SK-N-SH treated with all-trans-retinoic acid at 6 μM for 48 hours (cell line): Measurements from ENCODE around the gene SOCS1.

Experiments
- ARNTL ChIP-seq: fragments of 450-650 bp; formaldehyde crosslinking; IDR thresholded peaks from 2 replicates; pipeline ENCODE4 v1.5.0; 2020; ENCODE audit warnings: low read depth, mild to moderate bottlenecking, moderate library complexity, borderline replicate concordance
- RARB ChIP-seq: fragments of 250-450 bp; sonication (Bioruptor Pico); IDR thresholded peaks from 2 replicates; pipeline ENCODE4 v1.8.0; 2021; ENCODE audit warnings: mild to moderate bottlenecking, moderate library complexity
- TOX ChIP-seq: fragments of 250-450 bp; sonication (Bioruptor Pico); IDR thresholded peaks from 2 replicates; pipeline ENCODE4 v1.8.0; 2021; ENCODE audit warnings: mild to moderate bottlenecking, moderate library complexity, borderline replicate concordance
- ZFP3 ChIP-seq: fragments of 250-450 bp; sonication (Bioruptor Pico); IDR thresholded peaks from 2 replicates; pipeline ENCODE4 v1.5.0; 2020; ENCODE audit warnings: mild to moderate bottlenecking, moderate library complexity
- ZNF70 ChIP-seq: fragments of 450-650 bp; formaldehyde crosslinking; IDR thresholded peaks from 2 replicates; pipeline ENCODE4 v1.5.0; 2020; ENCODE audit warnings: mild to moderate bottlenecking, moderate library complexity
- TF ChIP-seq, protein P1 (sequence below): fragments of 250-450 bp; sonication (Bioruptor Pico); IDR thresholded peaks from 2 replicates; pipeline ENCODE4 v1.5.1; 2021; ENCODE audit warnings: mild to moderate bottlenecking, moderate library complexity
- TF ChIP-seq, protein P2 (sequence below): fragments of 250-450 bp; sonication (Bioruptor Pico); IDR thresholded peaks from 2 replicates; pipeline ENCODE4 v1.8.0; 2020; ENCODE audit warnings: mild to moderate bottlenecking, moderate library complexity, borderline replicate concordance
- TF ChIP-seq, protein P3 (sequence below): fragments of 250-450 bp; sonication (Bioruptor Pico); IDR thresholded peaks from 2 replicates; pipeline ENCODE4 v1.5.0; 2020; ENCODE audit warnings: mild to moderate bottlenecking, moderate library complexity

DNA sequence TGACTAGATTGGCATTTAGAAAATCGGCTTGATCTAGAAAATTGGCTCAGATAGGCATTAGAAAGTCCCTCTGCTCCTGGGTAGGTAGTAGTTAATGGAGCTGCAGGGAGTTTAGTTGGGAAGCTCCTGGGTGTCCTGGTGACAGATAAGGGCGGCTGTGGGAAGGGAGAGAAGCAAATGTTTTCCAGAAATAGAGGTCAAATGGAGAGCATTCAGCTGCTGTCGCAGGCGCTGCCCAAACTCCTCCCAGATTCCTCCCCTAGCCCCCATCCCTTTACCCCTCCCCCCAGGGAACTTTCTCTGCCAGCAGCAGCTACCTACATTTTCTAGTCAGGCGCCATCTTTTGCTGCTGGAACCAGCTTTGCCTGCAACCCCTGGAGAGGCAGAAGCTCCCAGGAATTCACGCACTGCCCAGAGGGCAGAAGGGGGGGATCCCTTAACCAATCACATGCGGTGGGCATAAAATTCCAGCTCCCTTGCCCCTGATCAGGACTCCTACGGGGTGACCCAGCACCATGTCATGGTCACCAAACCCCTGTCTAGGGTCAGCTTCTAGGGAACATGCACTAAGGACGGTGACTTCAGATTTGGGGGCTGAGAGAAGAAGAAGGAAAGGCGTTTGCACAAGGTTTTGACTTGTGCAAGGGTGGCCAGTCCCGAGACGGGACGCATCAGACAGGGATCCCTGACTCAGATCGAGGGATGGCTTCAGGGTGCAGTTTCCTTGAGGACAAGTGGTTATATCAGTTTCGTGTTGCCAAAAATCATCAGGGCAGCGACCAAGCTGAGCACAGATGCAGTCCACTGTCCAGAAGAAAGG, 43.8 kb downstream of the SOCS1 start:
- TF ChIP-seq, protein P1, sequence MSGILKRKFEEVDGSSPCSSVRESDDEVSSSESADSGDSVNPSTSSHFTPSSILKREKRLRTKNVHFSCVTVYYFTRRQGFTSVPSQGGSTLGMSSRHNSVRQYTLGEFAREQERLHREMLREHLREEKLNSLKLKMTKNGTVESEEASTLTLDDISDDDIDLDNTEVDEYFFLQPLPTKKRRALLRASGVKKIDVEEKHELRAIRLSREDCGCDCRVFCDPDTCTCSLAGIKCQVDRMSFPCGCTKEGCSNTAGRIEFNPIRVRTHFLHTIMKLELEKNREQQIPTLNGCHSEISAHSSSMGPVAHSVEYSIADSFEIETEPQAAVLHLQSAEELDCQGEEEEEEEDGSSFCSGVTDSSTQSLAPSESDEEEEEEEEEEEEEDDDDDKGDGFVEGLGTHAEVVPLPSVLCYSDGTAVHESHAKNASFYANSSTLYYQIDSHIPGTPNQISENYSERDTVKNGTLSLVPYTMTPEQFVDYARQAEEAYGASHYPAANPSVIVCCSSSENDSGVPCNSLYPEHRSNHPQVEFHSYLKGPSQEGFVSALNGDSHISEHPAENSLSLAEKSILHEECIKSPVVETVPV (CRISPR knock-in tag): no peak
- no peak for TF ChIP-seq RARB (CRISPR knock-in tag)
- no peak for TF ChIP-seq ZNF70 (CRISPR knock-in tag)
- TF ChIP-seq ZFP3: no peak
- TF ChIP-seq, protein P2, sequence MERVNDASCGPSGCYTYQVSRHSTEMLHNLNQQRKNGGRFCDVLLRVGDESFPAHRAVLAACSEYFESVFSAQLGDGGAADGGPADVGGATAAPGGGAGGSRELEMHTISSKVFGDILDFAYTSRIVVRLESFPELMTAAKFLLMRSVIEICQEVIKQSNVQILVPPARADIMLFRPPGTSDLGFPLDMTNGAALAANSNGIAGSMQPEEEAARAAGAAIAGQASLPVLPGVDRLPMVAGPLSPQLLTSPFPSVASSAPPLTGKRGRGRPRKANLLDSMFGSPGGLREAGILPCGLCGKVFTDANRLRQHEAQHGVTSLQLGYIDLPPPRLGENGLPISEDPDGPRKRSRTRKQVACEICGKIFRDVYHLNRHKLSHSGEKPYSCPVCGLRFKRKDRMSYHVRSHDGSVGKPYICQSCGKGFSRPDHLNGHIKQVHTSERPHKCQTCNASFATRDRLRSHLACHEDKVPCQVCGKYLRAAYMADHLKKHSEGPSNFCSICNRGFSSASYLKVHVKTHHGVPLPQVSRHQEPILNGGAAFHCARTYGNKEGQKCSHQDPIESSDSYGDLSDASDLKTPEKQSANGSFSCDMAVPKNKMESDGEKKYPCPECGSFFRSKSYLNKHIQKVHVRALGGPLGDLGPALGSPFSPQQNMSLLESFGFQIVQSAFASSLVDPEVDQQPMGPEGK (CRISPR knock-in tag): no peak
- no peak for TF ChIP-seq ARNTL
- TF ChIP-seq TOX (CRISPR knock-in tag): no peak
- TF ChIP-seq, protein P3, sequence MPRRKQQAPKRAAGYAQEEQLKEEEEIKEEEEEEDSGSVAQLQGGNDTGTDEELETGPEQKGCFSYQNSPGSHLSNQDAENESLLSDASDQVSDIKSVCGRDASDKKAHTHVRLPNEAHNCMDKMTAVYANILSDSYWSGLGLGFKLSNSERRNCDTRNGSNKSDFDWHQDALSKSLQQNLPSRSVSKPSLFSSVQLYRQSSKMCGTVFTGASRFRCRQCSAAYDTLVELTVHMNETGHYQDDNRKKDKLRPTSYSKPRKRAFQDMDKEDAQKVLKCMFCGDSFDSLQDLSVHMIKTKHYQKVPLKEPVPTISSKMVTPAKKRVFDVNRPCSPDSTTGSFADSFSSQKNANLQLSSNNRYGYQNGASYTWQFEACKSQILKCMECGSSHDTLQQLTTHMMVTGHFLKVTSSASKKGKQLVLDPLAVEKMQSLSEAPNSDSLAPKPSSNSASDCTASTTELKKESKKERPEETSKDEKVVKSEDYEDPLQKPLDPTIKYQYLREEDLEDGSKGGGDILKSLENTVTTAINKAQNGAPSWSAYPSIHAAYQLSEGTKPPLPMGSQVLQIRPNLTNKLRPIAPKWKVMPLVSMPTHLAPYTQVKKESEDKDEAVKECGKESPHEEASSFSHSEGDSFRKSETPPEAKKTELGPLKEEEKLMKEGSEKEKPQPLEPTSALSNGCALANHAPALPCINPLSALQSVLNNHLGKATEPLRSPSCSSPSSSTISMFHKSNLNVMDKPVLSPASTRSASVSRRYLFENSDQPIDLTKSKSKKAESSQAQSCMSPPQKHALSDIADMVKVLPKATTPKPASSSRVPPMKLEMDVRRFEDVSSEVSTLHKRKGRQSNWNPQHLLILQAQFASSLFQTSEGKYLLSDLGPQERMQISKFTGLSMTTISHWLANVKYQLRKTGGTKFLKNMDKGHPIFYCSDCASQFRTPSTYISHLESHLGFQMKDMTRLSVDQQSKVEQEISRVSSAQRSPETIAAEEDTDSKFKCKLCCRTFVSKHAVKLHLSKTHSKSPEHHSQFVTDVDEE (CRISPR knock-in tag): no peak
